UCSD-AML1 (cell line): ENCODE data around the gene GATAD2A.
"Not testable (repeated sequence)": the region's sequence is repeated elsewhere in the genome, so short reads cannot be mapped to it uniquely, and the experiment has no call there.

Source experiments
- DNase-seq: peaks from one replicate; lab custom pipeline; 2025; ENCODE audit not compliant: unreplicated experiment; lab: John Stamatoyannopoulos, UW

GATAD2A gene

DNA sequence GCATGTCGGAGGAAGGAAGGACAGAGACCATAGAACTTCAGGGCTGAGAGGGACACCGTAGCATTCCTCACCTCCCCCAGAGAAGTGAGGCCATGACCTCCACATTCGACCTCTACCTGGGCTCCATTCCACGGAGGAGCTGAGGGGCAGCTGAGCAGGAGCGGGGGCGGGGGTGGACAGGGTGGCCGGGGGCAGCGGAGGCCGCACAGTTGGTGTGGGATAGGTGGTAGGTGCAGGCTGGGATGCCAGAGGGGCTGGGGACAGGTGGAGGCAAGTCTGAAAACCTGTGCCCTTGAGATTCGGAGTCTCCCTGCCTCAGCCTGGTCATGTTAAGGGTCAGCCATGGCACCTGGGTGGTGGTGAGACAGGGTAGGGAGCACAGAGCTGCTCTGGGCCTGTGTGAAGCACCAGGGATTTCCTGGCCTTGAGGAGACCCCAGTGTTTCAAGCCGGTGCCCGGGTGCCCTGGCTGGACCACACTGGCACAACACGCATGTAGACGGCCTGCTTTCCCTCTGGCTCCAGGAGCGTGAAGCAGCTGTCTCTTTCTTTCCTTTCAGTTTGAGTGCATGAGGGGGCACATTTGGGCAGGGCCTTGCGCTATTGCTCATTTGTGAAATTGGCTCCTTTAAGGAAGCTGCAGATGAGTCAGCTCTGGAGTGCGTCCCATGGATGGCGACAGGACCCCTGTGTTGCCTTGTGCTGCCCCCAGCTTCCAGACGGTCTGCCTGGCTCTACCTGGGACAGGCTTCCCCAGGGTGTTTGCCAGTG is 58.1 kb downstream of the GATAD2A start:
- DNase-seq: no peak

- DNase-seq: no peak
These were observed 59.0 kb downstream of the GATAD2A start for GRCh38 chr19:19464339-19465098.

DNA sequence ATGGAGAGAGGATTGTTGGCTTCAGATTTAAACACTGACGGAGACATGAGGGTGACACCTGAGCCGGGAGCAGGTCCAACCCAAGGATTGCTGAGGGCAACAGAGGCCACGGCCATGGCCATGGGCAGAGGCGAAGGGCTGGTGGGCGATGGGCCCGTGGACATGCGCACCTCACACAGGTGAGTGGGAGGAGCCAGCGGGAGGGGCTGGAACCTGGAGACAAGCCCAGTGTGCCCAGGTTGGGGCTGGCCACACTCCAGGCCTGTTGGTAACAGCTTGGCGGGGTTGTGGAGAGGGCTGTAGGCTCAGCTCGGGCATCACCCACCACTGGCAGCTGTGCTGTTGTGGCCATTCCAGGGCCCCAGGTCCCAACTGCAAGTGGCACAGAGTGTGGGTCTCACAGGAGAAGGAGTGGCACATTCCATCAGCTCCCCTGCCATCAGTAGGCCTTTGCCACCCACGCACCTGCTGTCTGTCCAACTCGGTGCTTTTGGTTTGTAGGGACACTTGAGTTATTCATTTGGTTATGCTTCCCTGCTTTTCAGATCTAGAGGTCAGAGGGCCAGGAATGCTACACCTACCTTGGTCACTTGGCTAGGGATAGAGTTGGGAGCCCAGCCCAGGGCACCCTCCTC is 60.1 kb downstream of the GATAD2A start:
- DNase-seq: no peak

DNA sequence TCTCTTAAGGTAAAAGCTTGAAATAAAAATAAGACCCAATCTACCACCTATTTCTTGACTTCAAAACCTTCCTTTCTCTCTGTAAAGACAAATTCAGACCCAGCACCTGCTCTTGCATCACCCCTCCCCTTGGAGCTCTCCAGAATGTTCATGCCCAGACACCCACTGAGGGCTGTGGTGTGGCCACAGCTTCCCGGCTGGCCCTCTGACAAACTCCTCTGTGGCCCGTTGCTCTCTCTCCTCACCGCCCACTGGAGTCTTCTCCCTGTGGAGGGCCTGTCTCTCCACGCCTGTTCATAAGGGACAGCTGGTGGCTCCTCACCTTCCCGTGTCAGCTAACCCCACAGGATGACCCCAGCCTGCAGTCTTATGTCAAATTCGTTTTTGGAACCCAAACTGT is 60.7 kb downstream of the GATAD2A start:
- no peak for DNase-seq

DNA sequence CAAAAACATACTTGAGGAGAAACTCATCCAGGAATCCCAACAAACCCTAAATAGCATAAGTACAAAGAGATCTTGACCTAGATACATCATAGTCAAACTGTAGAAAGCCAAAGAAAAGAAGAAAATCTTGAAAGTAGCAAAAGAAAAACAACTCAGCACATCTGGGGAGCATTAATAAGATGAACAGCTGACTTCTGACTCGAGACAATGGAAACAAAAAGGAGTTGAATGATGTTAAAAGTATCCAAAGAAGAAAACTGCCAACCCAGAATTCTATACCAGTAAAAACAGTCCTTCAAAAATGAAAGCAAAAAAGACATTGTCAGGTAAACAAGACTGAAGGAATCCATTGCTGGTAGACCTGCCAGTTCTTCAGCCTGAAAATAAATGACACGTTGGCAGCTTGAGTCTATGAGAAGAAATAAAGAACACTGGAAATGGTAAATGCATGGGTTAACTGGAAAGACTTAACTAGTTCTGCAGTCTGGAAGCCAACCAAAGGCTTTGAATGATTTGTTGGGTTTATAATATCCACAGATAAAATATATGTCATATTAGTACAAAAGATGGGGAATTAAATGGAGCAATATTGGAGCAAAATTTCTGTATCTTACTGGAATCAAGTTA is 63.1 kb downstream of the GATAD2A start:
- no peak for DNase-seq

DNA sequence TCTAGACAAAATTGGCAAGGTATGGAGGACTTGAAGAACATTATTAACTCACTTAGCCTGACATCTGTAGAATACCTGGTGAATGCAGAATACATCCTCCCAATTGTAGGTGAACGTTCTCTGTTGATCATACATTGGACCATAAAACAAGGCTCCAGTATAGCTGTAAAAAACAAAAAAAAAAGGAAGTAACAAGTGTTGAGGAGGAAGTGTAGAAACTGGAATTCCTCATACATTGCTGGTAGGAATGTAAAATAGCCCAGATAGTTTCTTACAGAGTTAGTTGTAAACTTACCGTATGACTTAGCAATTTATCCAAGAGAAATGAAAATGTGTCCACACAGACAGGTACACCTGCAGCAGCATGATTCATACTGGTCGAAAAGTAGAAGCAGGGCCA is 65.1 kb downstream of the GATAD2A start:
- no peak for DNase-seq

DNA sequence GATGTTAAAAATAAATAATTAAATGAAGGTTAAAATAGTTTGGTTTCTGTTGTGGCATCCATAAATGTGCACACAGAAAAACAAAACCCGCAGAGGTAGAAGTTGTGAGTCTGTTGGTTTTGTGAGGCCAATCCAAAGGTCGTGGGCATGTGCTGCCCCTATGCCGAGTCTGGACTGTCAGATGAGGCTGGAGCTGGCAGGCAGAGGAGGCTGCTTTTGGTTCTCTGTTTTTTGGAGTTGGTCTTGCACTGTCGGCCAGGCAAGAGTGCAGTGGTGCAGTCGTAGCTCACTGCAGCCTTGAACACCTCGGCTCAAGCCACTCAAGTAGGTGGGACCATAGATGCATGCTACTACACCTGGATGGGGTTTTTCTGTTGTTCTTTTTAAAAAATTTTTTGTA is 66.2 kb downstream of the GATAD2A start:
- DNase-seq: no peak

GRCh38 chr19:19472106-19472505 is 66.6 kb downstream of the GATAD2A start:
- DNase-seq: not testable (repeated sequence)

- no peak for DNase-seq
These were observed 69.7 kb downstream of the GATAD2A start for GRCh38 chr19:19475015-19475765.

- peak; percentile 18 for DNase-seq
These were observed 70.7 kb downstream of the GATAD2A start for GRCh38 chr19:19475849-19476828.

DNA sequence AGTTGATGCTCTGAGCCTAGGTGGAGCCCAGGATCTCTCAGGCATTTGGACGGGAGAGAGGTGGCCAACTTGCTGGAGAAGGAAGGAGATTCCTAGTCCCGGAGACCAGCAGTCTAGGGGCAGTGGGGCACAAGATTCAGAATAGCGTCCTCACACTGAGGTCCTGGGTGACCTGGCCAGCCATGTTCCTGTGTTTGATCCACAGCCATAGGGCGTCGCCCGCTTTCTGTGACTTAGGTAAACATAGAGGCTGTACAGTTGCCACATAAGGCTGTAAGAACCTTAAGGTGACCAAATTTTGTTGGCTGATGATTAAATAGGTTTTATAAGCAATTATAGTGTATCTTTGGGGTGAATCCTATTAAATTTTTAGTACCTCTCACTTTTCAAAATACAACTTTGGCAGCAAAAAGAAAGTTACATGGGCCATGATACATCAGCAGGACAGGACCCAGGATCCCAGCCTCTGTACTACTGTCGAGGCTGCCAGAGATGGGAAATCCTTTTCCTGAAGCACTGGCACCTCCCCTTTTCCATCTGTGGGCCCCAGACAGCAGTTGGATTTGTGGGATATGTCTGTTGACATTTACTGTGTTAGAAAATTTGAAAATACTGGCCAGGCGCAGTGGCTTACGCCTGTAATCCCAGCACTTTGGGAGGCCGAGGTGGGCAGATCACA is 72.4 kb downstream of the GATAD2A start:
- no peak for DNase-seq

DNA sequence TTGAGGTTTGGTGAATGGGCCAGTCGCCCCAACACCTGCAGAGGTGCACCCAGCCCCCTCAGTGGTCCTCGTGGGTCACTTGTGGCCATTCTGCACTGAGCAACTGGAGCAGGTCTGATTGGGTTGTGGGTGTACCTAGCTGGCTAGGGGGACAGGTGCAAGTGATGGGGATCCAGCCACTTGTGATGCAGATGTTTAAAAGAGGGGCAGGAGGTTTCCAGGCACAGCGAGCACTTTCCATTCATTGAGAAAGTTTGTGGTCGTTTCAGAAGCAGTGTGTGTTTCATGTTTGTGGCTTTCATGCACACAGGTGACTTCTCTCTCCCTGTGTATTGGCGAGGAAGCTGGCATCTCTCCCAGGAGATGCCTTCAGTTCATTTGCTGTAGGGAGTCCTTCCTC is 75.2 kb downstream of the GATAD2A start:
- no peak for DNase-seq

- no peak for DNase-seq
These were observed 77.5 kb downstream of the GATAD2A start for GRCh38 chr19:19482809-19483596.

- DNase-seq: no peak
These were observed 79.9 kb downstream of the GATAD2A start for GRCh38 chr19:19485161-19485997.

- no peak for DNase-seq
These were observed 80.5 kb downstream of the GATAD2A start for GRCh38 chr19:19485998-19486290.

DNA sequence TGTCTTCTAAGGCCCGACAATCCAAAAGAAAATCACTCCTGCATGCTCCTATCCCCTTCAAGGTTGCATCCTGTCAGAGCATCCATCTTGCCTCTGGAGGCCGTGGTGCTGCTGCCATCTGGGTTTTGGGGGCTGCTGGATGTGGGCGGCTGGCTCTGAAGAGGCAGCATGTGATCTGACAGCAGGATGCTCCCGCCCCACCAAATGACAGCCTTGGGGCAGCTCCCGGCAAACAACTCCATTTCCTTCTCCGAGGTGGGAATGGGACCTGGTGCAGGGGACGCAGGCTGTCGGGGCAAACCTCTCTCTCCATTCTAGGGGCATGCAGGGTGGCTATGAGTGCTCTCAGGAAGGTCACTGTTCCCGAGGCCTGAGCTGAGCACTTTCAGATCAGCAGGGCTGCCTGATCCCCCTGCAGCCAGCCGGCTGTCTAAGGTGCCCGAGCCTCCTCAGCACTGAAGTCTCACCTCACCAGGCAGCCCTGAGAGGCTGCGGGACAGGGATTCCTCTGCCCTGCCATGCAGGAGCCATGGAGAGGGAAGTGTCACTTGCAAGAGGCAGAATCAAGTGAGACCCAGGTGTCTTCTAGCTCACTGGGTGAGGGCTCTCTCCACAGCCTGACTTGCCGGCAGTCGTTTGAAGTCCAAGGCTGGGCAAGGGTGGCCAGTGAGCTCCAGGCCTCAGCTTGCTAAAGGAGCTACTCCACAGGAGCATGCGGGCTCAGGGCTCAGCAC is 81.0 kb downstream of the GATAD2A start:
- no peak for DNase-seq
